ENCODE data around the gene MOB3A.

DNA sequence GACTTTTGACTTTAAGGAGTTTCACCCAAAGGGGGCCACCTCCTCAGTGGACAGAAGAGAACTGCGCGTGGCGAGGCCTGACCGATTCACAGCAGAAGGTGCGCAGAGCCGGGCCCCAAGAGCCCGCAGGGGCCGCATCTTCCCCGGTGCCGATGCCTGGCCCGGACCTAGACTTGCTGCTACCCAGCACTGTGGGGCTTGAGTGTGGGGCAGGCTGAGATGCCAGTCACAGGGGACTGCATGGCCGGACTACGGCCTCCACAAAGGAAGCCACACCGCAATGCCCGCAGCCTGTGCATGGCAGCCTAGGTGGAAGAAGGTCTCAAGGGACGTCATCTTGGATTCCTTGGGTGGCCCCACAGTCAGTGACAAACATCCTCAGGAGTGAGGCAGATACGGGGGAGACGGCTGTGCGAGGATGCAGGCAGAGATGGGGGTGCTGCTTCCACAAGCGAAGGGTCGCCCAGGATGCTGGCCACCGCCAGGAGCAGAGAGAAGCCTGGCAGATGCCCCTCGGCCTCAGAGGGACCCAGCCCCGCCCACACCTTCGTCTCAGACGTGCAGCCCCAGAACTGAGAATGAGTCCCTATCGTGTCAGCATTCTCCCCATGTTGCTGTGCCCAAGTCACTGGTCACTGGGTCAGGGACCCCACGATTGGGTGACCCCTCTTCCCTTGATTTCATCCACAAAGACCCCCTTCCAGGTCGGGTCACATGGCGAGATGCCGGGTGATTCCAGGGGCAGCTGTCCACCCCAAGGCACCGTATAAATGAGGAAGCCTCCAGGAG, 16.9 kb downstream of the MOB3A start:
- TF ChIP-seq, protein P1, sequence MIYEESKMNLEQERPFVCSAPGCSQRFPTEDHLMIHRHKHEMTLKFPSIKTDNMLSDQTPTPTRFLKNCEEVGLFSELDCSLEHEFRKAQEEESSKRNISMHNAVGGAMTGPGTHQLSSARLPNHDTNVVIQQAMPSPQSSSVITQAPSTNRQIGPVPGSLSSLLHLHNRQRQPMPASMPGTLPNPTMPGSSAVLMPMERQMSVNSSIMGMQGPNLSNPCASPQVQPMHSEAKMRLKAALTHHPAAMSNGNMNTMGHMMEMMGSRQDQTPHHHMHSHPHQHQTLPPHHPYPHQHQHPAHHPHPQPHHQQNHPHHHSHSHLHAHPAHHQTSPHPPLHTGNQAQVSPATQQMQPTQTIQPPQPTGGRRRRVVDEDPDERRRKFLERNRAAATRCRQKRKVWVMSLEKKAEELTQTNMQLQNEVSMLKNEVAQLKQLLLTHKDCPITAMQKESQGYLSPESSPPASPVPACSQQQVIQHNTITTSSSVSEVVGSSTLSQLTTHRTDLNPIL (CRISPR knock-in tag; IDR thresholded peaks at IDR 0.05) = no peak
- TF ChIP-seq, protein P2, sequence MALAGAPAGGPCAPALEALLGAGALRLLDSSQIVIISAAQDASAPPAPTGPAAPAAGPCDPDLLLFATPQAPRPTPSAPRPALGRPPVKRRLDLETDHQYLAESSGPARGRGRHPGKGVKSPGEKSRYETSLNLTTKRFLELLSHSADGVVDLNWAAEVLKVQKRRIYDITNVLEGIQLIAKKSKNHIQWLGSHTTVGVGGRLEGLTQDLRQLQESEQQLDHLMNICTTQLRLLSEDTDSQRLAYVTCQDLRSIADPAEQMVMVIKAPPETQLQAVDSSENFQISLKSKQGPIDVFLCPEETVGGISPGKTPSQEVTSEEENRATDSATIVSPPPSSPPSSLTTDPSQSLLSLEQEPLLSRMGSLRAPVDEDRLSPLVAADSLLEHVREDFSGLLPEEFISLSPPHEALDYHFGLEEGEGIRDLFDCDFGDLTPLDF (CRISPR knock-in tag; IDR thresholded peaks at IDR 0.05) = no peak
- TF ChIP-seq ZFX (CRISPR knock-in tag; IDR thresholded peaks at IDR 0.05) (no peak), POU5F1 (IDR thresholded peaks at IDR 0.05; ENCODE audit: borderline replicate concordance, low read depth, low read length, partially characterized antibody) (no peak), POLR2A (conservative IDR thresholded peaks at IDR 0.05) (no peak), SAP30 (IDR thresholded peaks at IDR 0.05; ENCODE audit: borderline replicate concordance, insufficient read depth, low read depth, low read length, poor library complexity, severe bottlenecking) (no peak), ZBED1 (IDR thresholded peaks at IDR 0.05) (no peak), RAD21 (CRISPR knock-in tag; conservative IDR thresholded peaks at IDR 0.05 in 1 of 2, IDR thresholded peaks at IDR 0.05 in 1 of 2) (no peak), ZNF76 (CRISPR knock-in tag; IDR thresholded peaks at IDR 0.05; ENCODE audit: borderline replicate concordance) (no peak)
- TF ChIP-seq, protein P3, sequence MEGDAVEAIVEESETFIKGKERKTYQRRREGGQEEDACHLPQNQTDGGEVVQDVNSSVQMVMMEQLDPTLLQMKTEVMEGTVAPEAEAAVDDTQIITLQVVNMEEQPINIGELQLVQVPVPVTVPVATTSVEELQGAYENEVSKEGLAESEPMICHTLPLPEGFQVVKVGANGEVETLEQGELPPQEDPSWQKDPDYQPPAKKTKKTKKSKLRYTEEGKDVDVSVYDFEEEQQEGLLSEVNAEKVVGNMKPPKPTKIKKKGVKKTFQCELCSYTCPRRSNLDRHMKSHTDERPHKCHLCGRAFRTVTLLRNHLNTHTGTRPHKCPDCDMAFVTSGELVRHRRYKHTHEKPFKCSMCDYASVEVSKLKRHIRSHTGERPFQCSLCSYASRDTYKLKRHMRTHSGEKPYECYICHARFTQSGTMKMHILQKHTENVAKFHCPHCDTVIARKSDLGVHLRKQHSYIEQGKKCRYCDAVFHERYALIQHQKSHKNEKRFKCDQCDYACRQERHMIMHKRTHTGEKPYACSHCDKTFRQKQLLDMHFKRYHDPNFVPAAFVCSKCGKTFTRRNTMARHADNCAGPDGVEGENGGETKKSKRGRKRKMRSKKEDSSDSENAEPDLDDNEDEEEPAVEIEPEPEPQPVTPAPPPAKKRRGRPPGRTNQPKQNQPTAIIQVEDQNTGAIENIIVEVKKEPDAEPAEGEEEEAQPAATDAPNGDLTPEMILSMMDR (IDR thresholded peaks at IDR 0.05 in 2 of 3, conservative IDR thresholded peaks at IDR 0.05 in 1 of 3; ENCODE audit: insufficient read depth in 2 of 3, low read depth in 1 of 3, low read length in 3 of 3) = no peak

Measured in K562 (cell line).